Posterior cingulate gyrus (tissue), 11 donors: ENCODE data around the gene ABCB11.
A peak's percentile ranks its signal among the peaks of the same experiment; 100 is the strongest.
"Not testable (repeated sequence)": the region's sequence is repeated elsewhere in the genome, so short reads cannot be mapped to it uniquely, and the experiment has no call there.

Experiments used
- DNase-seq, 10 donors: peaks; one replicate each; pipeline versions ENCODE4 v3.0.0 to v3.0.0-alpha.2; 2020 to 2021; ENCODE audit warnings: mixed read lengths in 3 of 10
- intact Hi-C: fragments of 100-400 bp; cut with DNase I; formaldehyde crosslinking; loops from one replicate; pipeline ENCODE4 v1.15.1; 2023

The ABCB11 gene

DNA sequence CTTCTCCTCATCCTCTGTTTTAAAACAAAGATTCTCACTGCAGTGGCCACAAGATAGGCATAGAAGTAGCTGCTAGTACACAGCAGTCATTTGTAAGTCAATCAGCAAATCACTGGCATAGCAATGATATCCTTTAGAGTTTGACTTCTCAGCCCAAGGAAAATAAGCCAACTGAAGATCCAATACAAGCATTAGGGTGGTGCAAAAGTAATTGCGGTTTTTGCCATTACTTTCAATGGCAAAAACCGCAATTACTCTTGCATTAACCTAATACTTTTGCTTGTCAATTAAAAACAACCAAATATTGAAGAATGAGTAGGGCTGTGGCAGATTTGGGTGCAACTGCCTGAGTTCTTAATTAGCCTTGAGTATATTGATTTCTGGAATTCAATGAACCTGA is 127.2 kb downstream of the ABCB11 start:
- DNase-seq: no peak
- intact Hi-C loops: no loop called here

DNA sequence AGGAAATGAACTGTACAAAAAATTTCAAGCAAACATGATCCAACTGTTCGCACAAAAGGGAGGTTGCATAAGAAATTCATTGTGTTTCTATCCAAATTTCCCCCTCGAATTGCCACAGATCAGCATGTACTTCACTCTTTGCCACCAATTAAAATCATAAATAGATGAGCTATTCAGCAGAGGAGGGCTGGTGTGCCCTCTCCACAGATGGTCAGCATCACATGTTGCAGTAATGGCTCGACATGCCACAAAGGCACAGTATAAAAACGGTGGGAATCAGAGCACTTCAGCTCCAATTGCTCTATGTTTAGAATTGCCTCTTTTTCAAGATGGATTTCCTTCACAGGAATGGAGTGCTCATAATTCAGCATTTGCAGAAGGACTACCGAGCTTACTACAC is 130.1 kb downstream of the ABCB11 start, which contains the start of gene G6PC2:
Gene G6PC2, plus strand, starts transcription at position 289 of the 400 bp plus-strand sequence. Its CDS starts 41 bp downstream, at position 330.
- no peak for DNase-seq

DNA sequence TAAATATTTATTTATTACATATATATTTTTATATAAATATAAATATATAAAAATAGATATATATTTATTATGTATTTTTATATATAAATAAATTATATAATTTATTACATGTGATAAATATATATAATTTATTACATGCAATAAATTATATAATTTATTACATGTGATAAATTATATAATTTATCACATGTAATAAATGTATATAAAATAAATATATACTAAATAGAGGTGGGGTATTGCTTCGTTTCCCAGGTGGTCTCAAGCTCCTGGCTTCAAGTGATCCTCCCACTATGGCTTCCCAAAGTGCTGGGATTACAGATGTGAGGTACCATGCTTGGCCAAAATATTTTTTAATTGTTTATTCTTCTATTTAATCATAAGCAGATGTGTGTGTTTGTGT is 133.7 kb downstream of the ABCB11 start:
- DNase-seq: no peak
- intact Hi-C loops: no loop called here

More for the DNA sequence above, 130.1 kb downstream of the ABCB11 start, which contains the start of gene G6PC2:
- intact Hi-C loops: no loop called here

DNA sequence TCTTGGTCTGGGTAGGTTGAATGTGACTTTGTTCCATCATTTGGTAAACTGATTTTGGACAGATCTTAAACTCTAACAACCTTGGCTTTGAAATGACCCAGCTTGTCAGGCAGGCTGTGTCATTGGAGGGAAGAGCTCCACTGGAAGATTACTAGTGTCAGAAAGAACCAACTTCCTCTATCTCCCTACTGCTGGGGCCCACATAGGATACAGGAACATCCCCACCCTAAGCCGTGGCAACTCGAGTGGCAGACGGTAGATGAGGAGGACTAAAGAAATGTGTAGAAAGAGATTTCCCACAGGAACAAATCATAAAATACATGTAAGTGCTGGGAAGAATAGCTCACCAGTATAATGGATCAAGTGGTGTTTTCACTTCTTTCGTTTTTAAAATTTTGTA is 134.3 kb downstream of the ABCB11 start:
- no peak for DNase-seq
- intact Hi-C loops: no loop called here

DNA sequence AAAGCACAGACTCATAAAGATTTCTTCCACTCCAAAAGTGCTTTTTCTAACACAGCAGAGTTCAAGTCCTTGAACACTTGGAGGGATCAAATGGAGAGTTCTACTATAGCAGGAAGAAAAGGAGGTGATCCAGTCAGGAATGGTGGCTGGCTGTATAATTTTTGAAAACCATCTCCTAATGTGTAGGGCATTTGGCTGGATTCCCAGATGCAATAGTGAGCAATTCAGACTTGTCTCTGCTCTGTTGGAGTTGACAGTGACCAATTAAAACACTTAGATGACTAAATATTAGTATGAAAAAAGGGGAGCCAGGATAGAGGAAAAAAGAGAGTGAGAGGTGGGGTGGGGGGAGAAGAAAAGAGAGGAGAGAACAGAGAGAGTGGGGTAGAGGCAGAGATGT is 135.4 kb downstream of the ABCB11 start:
- intact Hi-C loops: no loop called here
- DNase-seq: no peak

DNA sequence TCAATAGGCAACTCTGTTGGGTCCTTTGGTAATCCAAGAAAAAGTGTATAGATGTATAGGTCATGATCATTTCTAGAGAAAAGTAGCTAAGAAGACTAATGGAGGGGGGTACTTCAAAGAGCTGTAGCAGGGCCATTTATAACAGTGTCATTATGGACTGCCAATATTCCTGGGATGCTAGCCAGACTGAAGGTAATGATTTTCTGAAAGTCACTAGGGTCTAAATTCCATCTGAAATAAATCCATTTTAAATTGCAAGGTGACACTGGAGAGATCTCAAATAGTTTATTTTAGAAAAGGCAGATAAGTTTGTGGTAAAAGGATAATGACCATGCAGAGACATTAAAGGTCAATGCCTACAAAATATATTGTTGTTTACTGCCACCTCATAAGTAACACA is 136.4 kb downstream of the ABCB11 start:
- intact Hi-C loops: no loop called here
- DNase-seq: no peak

DNA sequence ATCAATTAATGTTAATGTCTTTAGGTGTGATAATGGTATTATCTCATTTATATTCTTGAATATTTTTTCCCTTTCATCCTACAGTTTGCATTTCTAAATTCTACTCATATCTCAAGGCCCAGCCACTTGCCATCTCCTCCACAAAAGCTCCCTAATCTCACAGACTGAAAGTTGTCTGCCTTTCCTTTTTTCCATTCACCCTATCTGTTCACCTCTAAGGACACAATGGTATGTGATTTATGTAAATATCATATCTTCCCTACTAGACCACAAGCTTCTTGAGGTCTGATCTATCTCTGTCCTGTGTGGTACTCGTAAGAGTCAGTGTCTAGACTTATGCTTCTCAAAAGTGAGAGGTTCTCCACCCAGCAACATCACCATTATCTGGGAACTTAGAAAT is 137.0 kb downstream of the ABCB11 start:
- intact Hi-C loops: no loop called here
- no peak for DNase-seq

DNA sequence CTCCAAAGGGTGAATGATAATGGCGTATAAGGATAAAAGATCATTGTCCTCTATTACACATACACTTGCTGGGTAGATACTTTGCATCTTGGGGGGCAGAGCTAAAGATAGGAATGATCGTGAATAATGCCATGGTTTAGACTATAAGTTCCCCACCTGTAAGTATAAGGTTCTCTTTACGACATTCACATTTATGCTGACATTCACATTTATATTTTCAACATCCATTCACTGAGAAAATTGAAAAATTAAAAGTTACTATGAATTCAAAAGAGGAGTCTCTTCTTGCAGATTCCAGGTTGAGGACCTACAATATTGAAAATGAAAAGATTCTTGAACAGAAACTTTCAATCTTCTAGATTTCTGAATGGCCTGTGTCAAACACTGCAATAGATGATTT is 138.8 kb downstream of the ABCB11 start:
- intact Hi-C loops: no loop called here
- no peak for DNase-seq

DNA sequence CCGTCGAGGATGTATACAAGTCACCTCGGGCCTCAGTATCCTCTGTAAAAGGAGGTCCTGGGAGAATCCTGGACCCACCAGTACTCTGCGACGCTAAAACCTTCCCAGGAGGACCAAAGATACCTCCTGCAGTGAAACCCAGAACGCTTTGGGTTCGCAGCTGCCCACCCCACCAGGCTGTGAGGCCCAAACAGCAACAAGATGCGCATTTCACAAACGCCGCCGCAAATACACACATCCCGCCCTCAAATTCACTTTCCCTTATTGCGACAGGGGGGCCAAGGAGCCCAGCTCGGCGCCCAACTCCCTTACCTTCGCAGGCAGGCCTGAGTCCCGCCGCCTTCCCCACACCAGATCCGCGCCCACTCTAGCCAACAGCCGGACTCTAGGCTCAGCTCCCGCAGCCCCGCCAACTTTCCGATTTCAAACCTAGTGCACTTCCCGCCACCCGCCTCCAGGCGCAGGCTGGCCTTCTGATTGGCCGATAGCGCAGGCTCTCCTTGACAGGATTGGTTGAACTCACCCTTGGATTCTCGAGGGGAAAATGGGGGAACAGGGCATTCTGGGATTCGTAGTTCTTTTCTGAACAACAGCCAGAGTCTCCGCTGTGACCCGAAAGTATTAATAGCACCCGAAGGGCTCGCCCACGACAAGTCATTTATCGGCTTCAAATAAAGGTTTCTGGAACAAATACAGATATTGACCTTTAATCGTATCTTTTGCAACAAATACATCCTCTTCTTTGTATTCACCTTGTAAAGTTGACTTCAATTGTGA is 140.9 kb downstream of the ABCB11 start, which contains the start of gene SPC25:
Gene SPC25, minus strand, starts transcription at position 425 of the 777 bp plus-strand sequence. CDS start 911 bp downstream, outside the sequence.
- intact Hi-C loops: no loop called here
- peak; percentile 71 to 97 (median 86) for DNase-seq

DNA sequence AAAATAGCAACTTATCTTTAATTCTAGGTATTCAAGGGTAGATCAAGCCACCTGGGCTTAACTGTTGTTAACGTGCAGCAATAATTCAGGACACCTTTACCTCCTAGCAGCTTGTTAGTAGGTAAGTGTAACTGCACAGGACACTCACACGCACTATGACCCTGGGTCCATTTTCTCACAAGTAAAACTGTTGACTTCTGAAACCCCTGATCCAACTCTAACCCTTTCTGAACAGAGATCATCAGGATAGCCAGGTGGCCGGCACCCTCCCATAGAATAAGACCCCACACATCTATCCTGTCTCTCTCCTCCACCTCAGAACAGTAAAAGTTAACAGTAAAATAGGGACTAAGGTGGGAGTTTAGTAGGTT is 141.5 kb downstream of the ABCB11 start:
- DNase-seq: no peak
- intact Hi-C loops: no loop called here

DNA sequence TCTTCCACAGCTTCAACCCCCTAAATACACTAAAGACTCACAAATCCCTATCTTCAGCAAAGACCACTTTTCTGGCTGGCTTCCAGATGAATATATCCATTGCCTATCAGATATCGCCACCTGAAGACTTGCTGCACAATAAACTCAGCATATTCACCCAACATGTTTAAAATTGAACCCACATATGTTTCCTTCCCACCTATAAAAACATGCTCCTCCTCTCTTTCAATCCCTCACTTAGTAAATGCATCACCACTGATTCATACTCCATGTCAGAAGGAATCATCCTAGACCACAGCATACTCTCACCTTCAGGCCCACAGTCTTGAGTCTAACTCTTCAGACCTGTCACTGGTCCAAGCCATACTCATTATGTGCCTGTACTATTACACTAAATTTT is 146.1 kb downstream of the ABCB11 start:
- intact Hi-C loops: no loop called here

DNA sequence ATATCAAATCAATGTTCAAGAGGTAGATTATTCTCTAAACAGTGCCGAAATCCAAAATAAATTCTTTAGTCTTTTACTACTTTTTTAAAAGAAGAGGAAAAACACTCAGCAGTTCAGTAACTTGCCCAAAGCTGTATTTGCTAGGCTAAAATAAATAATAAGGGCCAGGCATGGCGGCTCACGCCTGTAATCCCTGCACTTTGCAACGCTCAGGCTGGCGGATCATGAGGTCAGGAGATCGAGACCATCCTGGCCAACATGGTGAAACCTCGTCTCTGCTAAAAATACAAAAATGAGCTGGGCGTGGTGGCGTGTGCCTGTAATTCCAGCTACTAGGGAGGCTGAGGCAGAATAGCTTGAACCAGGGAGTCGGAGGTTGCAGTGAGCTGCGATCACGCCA is 149.0 kb downstream of the ABCB11 start:
- intact Hi-C loops: not testable (repeated sequence)
- DNase-seq: peak in 1 of 10 donors; percentile 49

More for the DNA sequence above, 146.1 kb downstream of the ABCB11 start:
- no peak for DNase-seq

DNA sequence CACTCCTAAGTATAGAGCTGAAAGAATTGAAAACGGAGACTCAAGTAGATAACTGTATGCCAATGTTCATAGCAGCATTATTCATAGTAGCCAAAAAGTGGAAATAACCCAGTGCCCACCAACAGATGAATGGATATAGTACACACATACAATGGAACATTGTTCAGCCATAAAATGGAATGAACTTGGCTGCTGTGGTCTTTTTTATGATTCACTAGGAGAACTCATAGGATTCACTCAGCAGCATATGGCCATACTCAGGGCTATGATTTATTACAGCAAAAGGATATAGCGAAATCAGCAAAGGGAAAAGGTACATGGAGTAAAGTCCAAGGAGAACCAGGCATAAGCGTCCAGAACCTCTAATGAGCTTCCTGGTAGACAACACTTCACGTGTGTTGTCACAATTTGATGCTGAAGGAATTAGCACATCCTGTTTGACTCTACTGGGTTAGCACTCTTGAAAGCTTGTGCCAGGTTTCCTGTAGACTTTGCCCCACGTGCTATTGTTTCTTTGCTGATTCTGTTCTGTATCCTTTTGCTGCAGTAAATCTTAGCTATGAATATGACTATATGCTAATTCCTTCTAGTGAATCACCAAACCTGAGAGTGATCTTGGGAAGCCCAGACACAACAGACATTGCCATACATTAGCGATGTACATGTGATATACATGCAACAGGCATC is 156.6 kb downstream of the ABCB11 start:
- DNase-seq: no peak
- intact Hi-C loops: no loop called here

DNA sequence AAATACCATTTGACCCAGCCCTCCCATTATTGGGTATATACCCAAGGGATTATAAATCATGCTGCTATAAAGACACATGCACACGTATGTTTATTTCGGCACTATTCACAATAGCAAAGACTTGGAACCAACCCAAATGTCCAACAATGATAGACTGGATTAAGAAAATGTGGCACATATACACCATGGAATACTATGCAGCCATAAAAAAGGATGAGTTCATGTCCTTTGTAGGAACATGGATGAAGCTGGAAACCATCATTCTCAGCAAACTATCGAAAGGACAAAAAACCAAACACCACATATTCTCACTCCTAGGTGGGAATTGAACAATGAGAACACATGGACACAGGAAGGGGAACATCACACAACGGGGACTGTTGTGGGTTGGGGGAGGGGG is 160.3 kb downstream of the ABCB11 start:
- intact Hi-C loops, DNase-seq: not testable (repeated sequence)
